NCI-H510A treated with DMSO at 0.1 percent for 48 hours (cell line): Measurements from ENCODE around the gene HTR6.
"Not testable (repeated sequence)": the region's sequence is repeated elsewhere in the genome, so short reads cannot be mapped to it uniquely, and the experiment has no call there.

Experiments used
- DNase-seq: peaks from one replicate; lab custom pipeline; 2025; lab: John Stamatoyannopoulos, UW

HTR6 gene

DNA sequence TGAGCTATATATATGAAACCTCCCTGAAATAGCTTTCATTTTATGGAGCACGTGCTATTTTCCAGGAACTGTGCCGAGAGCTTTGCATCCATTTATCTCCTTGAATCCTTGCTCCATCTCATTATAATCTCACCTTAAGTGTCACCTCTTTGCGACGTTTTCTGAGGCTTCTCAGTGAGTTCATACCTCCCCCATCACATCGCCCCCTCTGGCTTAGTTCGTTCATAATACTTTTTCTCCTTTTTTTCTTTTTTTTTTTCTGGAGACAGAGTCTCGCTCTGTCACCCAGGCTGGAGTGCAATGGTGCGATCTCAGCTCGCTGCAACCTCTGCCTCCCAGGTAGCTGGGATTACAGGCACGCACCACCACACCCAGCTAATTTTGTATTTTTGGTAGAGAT lies 25.4 kb upstream of the HTR6 start:
- not testable (repeated sequence) for DNase-seq

DNA sequence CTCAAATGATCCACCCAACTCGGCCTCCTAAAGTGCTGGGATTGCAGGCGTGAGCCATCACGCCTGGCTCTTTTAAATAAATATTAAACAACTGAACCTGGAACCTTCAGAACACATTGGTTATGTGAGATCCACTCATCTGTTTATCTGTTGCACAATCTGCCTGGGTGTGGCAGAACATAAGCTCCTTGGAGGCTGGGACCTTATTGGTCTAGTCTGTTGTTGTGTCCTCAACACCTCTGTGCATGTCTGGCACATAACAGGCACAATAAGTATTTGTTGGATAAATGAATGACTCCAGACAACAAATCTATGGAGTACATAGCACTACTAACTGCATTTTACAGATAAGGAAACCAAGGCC lies 24.7 kb upstream of the HTR6 start:
- peak; percentile 81 for DNase-seq

DNA sequence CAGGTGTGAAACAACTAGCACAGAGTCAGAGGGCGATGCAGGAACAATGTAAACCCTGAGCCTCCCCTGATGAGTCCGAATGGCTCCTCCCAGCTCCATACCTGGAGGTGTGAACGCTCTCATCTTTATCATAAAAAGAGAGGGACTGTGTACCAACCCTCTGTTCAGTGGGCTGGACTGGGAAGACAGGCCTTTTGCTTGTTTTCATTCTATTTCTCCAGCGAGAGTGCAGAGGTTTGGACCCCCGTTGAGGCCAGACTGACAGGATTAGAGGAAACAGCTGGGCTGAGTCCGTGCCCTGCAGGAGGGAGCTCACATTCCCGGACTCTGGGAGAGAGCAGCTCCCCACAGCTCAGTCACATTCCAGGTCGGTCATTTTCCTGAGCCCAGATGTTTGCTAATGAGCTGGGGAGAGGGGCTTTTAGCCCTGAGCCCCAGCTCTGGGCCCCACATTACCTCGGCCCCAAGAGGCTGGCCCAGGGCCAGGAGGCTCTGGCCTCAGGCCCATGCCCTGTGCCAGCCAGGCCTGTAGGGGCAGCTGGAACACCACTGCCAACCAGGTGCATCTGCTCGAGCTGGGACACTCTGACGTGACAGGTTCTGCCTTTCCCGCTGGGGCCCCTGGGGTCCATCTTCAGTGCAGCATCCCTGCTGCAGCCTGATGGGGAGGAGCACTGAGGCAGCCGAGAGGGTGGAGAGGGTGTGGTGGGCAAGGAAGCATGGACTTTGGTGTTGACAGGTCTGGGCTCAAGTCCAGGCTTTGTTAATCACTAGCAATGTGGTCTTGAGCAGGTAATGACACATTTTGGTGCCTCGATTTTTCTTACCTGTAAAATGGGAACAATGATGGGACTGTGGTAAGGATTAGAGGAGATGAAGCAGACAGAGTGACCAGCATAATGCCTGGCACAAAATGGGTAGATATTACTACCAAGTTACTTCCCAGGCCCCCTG lies 24.0 kb upstream of the HTR6 start:
- peak; percentile 86 for DNase-seq

DNA sequence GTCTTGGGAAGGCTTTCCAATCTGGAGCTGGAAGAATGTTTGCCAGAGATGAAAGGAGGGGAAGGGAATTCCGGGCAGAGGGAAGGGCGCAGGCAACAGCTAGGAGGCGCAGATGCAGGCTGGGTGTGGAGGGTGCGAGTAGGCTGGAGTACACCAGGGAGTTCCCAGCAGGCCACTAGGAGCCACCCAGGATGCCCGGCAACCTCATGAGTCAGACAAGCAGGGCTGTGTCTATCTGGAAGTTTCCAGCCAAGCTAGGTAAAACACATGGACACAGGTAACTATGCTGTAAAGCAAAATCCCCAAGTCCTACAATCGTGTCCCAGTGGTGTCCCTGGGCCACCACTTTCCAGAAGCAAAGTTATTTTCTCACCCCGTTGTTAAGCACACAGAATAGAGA lies 21.6 kb upstream of the HTR6 start:
- peak; percentile 67 for DNase-seq

DNA sequence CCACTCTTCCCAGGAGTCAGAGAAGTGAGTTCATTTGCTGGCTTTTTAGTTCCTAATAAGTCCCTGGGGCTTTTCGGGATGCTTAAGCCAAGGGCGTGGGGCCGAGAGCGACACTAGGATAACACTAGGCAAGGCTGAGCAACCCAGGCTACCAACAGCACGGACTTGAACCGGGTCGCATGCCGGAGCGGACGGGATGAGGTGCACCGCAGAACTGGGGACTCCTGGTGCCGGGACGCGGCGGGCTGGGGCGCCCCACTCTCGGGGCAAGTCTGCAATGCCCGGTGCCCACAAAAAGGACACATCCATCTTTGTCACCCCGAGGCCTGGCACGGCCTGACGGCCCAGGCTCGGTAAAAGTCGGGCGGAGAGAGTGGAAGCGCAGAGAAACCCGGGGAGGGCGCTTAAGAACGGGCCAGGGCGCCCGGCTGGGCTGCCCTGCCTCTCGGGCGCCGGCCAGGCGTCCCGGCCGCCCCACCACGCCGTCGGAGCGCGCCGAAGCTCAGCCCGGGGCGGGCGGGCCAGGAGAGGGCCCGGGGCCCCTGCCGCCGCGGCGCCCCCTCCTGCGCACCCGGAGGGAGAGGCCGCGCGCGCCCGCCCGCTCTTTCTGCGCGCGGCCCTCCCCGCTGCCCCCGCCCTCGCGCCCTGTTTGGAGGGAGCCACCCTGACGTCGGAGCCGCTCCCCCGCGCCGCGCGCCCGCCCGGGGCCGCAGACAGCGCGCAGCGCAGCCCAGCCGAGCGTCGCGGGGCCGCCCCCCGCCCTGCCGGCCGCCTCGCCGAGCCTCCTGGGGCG lies 20.9 kb upstream of the HTR6 start, which contains the start of gene NBL1:
Gene NBL1 (plus strand): TSS at position 710 of the 793 bp plus-strand sequence. CDS start 10,720 bp downstream, outside the sequence.
- DNase-seq, result peak; percentile 77

DNA sequence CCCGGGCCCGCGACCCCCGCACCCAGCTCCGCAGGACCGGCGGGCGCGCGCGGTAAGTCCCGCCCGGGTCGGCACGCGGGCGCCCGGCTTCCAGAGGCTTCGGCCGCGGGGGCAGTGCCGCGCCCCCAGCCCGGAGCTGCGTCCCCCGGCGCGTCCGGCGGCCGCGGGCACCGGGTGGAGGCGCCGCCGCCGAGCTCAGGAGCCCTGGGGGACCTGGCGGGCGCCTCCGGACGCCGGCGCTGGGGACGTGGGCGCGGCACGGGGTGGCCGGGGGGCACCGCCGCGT lies 20.3 kb upstream of the HTR6 start:
- DNase-seq, result no peak

DNA sequence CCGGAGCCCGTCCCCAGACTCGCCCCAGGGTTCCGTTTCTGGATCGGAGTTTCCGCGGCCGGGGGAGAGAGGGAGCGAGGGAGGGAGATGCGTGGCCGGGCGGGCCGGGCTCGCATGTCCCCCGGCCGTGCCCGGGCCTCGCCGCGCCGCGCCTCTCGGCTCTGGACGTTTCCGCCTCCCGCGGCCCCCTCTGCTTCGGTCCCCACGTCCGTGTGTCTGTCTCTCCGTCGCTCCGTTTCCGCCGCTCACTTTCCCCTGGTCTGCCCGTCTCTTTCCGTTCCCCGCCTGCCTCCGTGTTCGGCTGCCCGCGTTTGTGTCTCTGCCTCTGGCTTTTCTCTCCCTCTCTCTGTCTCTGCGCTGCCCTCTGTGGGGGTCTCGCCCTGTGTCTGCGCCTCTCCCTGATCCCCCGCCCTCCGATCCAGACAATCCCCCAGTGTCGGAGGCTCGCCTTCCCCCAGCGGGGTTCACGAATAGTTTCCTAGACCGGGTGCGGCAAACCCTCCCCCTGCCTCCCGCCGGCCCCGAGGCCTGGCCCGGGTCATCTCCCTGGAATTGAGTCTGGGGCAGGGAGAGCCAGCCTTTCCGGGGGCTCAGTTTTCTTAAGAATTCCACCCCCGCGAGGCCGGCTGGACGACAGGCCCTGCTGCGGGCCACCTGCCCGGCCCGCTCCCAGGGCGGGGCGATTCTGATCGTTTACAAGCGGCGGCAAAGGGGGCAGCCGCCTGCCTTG lies 19.8 kb upstream of the HTR6 start:
- DNase-seq, result peak; percentile 64

DNA sequence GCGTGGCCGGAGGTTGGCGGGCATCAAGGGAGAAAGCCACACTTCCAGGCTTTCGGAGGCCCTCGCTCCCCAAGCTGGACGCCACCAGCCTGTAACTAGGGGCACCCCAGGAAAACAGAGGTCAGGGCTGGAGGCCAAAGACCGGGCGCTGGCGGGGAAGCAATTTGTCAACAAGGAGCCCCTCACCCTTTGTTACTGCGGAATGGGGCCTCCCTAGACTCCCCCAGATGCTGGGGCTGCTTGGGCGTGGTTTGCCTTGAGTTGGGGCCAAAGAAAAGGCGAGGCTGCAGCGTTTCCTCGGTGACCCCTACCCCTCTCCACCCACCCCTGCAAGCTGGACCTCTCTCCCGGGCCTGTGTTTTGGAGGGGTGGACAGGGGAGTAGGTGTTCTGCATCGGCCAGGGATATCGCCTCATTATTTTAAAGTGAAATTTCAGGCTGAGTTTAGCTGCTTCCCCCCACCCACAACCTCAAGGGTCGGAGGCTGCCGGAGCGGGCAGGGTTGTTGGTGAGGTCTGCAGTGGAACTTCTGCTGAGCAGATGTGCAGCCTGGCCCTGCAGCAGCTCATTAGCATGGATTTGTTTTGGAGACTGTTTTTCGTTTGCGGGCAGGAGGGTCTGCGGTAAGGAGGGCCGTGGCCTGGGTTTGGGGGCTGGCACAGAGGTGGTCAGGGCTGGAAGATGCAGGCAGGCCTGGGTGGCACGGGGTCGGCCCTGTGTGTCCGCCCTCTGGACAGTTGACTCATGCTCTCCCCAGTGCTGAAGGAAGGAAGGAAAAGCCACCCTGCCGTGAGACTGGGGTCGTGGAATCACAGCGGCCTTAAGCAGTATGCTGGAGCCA lies 19.0 kb upstream of the HTR6 start:
- DNase-seq, result no peak

DNA sequence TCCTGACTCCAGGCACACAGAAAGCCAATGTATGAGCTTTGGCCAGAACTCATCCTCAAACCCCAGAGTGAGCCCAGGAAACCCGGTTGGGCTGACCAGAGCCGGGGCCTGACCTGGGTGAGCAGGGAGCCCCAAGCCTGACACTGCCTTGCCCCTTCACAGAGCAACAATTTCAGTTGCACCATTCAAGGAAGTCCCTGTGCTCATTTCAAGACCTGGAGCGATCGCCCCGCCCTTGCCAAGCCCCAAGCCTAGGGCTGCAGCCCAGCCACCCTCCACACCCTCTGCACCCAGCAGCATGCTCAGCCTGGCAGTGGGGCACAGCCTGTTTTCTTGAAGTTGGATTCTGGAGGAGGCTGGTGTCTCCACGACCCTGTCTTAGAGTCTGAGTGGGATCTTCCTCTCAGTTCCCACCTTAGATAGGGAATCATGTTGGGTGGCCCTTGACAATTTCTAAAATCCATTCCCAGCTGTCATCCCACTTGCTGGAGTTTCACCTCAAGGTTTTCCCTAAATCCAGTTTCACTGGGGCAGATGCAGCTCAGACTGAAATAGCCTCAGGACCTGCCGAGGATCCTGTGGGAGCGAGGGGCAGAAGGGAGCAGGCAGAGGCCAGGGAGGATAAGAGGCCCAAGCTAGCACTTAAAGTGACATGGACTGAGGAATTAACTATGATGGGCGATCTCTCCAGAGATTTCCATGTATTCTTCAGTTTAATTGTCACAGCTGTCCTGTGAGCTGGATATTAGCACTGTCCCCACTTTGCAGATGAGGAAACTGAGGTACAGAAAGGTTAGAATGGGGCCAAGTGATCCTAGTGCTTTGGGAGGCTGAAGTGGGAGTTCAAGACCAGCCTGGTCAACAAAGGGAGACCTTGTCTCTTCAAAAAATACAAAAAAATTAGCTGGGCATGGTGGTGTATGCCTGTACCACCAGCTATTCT lies 18.0 kb upstream of the HTR6 start:
- no peak for DNase-seq

DNA sequence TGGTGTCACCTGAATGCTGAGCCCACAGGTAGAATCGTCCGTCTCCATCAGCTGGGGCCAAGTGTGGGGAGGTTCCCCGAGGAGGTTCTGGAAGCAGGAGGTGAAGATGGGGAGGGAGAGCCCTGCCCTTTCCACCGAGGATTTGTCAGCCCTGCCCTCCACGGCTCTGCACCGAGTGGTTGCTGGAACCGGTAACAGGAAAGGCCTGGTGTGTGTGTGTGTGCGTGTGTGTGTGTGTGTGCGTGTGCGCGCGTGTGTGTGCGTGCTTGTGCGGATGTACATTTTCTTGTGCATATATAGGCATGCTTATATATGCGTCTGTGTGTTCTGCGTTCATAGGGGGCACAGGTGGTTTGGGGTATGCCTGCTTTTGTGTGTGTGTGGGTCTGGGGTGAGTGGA lies 17.0 kb upstream of the HTR6 start:
- no peak for DNase-seq

DNA sequence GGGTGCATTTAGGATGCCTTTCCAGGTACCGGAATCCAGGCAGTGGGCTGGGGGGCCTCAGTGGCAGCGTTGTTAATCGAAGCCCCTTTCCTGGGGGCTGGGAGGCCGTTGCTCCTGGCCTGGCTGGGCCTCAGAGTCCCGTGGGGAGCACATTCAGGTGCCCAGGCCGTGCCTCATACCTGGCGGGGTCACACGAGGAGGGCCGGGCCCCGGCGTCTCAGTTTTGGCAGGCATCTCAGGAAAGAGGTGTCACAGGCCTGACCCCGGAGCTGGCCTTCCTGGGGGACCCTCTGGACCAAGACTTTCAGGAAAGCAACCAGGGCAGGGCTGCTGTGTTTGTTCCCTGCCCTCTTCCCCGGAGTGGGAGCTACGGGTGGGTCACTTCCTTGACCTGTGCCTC lies 16.4 kb upstream of the HTR6 start:
- no peak for DNase-seq

DNA sequence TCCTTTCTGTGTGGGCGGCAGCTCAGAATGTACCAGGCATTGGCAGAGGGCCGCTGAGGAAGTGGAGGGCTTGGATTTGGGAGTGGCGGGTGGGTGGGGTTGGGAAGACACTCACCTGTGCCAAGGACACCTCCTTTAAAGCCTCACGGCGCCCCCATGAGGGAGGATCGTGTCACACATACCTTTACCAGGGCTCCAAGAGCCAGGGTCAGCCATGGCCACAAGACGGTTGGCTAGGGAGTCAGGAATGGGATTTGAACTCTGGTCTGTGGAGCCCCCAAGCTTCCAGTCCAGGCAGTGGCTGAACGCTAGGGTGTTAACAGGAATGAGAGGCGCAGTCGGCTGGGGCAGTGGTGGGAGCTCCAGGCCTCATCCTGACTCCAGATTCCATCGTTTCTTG lies 16.0 kb upstream of the HTR6 start:
- DNase-seq, result no peak

DNA sequence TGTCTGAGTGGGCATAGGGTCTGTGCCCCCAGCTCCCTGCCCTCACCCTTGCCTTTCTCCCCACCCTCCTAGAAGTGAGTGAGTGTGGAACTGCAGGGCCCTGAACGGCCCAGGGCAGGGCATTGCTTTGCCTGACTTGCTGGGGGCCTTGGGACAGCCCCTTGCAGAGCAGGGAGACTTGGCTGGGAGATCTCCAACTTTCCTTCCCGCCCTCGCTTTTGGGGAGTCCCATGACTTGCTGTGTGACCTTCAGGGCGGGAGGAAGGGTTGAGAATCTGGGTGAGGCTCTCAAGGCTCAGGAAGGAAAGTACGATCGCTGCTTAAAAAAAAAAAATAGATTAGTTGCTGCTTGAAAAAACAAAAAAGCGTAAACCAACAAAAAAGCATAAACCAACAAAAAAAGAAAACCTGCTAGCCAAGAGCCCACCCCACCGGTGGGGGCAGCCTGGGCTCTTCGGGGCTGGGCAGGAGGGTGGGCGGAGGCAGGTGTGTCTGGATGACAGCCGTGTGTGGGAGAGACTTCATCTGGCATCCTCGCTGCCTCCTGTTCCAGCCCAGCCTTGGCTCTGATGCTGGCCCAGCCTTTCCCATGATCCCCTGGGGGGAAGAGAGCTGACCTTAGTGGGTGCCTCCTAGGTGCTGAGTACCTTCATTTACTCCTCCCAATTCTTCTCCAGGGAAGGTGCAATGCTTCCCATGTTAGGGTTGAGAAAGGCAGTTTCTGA lies 14.1 kb upstream of the HTR6 start:
- peak; percentile 84 for DNase-seq

DNA sequence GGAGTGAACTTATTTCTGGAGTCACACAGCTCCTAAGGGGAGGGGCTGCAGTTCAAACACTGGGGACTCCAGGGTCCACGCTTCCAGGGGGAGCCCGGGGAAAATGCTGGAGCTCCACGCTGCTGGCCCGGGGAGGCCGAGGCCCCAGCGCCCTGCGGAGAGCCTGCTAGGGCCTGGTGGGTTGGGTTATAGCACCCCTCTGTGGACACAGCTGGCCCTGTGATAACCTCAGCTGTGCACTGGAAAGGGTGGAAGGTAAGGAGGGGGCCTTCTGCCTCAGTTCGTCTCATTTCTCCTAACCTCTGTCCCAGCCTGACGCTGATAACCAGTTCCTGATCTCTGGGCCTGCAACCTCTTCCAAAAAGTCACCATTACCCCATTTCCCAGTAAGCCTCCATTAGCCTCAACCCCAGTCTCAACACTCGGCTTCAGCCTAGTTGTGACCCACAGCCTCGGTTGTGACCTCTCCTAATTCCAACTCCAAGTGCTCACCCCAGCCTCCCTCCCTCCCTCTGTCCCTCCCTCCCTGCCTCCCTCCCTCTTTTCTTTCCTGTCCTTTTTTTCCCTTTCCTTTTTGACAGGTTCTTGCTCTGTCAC lies 13.4 kb upstream of the HTR6 start:
- peak; percentile 84 for DNase-seq

DNA sequence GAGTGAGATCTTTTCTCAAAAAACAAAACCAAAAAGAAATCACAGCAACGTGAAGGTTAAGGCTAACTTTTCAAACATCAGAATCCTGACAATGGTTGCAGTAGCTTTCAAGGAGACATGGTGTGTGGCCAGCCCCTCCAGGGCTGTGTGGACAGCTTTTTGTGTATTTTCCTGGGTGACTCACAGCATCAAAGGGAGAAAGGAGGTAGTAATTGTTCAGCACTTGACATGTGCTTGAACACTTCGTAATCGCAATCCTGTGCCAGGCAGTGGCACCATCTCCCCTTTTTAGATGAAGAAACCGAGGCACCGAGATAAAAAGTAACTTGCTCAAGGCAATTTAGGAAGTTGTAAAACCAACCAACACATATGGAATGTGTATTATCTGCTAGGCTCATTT lies 10.3 kb upstream of the HTR6 start:
- no peak for DNase-seq

DNA sequence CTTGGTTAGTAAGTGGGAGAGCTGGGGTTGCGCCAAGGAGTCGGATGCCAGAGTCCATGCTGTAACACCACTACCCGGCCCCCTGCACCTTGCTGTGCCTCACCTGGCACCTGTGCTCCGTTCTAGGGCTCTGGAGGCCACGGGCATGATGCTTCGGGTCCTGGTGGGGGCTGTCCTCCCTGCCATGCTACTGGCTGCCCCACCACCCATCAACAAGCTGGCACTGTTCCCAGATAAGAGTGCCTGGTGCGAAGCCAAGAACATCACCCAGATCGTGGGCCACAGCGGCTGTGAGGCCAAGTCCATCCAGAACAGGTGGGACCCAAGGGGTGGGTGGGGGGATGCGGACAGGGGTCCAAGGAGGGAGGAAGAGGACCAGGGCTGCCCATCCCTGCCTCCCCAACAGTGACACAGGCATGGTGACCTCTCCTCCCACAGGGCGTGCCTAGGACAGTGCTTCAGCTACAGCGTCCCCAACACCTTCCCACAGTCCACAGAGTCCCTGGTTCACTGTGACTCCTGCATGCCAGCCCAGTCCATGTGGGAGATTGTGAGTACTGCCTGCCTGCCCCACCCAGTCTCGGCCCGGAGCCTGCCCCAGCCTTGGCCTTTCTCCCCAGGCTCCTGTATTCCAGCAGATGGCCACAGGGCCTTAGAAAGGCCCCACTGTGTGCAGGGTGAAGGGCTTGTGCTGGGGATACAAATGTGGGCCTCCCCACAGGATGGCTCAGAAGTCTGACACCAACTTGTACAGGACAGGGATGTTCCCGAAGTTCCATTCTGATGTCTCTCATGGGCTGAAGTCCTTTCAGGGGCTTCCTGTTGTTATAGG lies 9.6 kb upstream of the HTR6 start:
- DNase-seq, result peak; percentile 68

DNA sequence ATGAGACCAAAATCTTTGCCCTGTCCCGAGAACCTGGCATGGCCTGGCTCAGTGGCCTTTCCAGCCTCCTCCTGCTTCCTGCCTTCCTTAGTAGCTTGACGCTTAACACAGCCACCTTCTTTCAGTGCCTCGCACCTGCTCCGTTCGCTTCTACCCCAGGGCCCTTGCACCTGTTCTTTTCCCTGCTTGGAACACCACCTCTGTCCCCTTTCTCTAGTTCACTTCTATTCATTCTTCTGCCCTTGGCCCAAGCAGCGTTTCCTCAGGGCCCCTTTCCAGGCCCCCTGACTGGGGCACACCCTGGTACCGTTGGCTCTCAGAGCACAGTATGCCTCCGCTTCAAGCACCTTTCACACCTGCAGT lies 9.0 kb upstream of the HTR6 start:
- DNase-seq, result no peak

DNA sequence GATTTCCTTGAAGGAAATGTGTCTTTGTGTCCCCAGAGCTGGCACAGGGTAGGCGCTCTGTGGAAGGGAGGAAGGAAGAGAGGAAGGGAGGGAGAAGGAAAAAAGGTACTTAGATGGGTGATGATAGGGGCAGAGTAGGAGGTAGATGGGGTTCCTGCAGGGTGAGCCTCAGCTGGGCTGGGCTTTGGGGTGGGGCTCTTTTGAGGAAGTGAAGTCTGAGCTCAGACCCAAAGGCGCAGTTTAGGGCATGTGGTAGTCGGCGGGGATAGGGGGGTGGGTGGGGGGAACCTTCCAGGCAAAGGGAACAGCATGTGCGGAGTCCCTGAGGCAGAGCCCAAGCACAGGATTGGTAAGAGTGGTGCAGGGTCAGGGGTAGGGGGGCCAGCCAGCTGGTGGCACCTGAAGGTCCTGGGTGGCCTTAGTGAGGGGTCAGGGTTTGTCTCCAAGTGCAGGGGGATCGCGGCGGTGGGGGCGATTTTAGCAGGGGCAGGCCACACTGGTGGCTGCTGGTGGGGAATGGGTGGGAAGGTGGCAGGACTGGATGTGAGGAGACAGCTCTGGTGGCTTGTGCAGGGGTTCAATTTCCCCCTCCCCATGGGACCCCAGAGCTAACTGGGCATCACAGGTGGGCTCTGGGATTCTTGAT lies 8.4 kb upstream of the HTR6 start:
- no peak for DNase-seq
